ENCODE measurements around the gene SERPIND1.

Gene SERPIND1

GRCh38 chr22:20793748-20794649 lies 20.1 kb downstream of the SERPIND1 start:
- no peak for DNase-seq (ENCODE audit: low read depth)

GRCh38 chr22:20794650-20795413 lies 20.9 kb downstream of the SERPIND1 start:
- DNase-seq (ENCODE audit: low read depth) = no peak

DNA sequence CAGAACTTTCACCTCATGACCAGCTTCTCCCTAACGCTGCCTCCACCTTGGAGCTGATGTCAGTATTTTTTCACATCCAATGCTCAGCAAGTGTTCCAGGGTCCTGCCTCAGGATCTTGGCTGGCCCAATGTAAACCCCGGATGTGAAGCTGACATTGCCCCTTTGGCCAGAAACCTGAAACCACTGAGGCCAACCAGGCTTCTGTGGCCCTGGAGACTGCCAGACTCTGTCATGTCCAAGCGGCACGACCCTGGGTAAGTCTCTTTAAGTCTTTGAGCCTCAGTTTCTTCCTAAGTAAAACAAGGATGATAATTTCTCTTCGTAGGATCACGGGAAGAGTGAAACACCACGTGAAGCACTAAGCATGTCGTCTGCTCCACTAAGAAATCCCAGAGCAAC lies 22.8 kb downstream of the SERPIND1 start:
- no peak for DNase-seq (ENCODE audit: low read depth)

- no peak for DNase-seq (ENCODE audit: low read depth)
Measured at GRCh38 chr22:20798218-20798617, 24.3 kb downstream of the SERPIND1 start.

DNA sequence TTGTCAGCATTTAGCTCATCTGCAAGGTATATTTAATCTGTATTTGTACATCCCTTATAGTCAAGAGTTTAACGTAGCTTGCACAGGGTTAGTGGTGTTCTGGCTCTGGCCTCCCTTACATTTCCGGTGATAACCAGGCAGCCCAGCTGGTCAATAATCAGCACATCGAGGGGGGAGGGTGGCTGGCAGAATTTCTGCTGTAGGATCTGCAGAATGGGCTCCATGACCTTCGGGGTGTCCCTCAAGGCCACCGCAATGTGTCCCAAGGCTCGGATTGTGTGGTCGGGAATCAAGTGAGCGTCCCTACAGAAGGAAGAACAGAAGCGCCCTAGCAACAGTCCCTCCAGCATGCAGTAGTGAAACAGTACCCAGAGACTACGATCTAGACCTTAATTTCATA lies 25.1 kb downstream of the SERPIND1 start:
- no peak for DNase-seq (ENCODE audit: low read depth)

DNA sequence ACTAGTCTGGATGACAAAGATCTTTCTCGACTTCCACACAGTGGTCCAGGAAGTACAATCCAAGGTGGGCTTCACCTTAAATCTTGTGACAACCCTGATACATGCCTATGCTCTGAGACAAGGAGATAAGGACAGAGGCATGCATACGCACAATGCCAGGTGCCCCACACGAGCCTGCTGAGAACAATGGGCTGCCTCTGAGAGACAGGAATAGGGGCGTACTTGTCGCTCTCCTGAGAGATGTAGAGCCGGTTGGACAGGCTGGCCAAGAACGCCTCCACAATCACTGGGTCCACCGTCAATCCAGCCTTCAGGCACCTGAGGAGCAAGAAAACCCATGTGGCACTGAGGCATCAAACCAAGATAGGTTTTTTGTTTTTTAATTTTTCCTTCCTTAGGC lies 25.5 kb downstream of the SERPIND1 start:
- no peak for DNase-seq (ENCODE audit: low read depth)

GRCh38 chr22:20802452-20802851 lies 28.5 kb downstream of the SERPIND1 start:
- no peak for DNase-seq (ENCODE audit: low read depth)

- DNase-seq (ENCODE audit: low read depth) = no peak
Measured at GRCh38 chr22:20802922-20803553, 29.1 kb downstream of the SERPIND1 start.

- peak; percentile 23 for DNase-seq (ENCODE audit: low read depth)
Measured at GRCh38 chr22:20803696-20804324, 29.9 kb downstream of the SERPIND1 start.

- DNase-seq (ENCODE audit: low read depth) = no peak
Measured at GRCh38 chr22:20804650-20805049, 30.7 kb downstream of the SERPIND1 start.

DNA sequence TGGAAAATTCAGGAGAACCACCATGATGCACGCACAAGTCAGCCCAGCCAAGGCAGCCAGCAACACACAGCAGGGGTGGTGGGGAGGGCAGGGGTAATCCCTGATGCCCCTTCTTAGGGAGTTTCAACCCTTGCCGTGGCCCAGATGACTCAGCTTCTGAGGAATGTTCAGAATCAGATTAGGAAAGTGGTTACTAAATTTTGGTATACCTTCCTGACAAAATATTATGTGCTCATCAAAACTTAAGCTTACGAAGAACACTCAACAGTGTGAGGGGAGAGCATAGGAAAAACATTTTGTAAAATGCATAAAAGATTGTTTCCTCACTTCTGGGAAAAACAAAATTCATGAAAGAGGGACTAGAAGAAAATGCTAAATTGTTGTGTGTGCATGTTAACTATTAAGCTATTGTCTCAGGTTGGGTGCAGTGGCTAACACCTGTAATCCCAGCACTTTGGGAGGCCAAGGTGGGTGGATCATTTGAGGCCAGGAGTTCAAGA lies 32.1 kb downstream of the SERPIND1 start:
- peak; percentile 9 for DNase-seq (ENCODE audit: low read depth)

DNA sequence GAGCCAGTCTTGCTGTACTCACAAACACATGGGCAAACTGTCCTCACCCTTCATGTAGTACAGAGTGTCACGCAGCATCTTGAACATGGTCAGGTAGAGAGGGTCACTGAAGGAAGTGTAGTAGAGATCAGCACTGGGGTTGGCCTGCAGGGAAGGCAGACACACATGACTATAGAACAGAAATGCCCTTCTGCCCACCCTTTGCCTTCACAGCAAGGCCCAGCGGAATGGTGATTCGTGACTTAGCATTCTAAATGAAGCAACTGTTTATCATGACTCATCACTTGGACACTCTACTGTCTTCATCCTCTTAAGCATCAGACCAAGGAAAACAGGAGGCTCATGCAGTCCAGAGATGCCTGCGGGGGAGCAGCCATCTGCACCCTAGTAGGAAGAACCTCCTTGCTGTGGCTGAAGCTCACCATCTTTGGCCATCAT lies 33.4 kb downstream of the SERPIND1 start:
- no peak for DNase-seq (ENCODE audit: low read depth)

GRCh38 chr22:20808844-20809243 lies 34.9 kb downstream of the SERPIND1 start:
- no peak for DNase-seq (ENCODE audit: low read depth)

GRCh38 chr22:20809538-20810185 lies 35.7 kb downstream of the SERPIND1 start:
- no peak for DNase-seq (ENCODE audit: low read depth)

DNA sequence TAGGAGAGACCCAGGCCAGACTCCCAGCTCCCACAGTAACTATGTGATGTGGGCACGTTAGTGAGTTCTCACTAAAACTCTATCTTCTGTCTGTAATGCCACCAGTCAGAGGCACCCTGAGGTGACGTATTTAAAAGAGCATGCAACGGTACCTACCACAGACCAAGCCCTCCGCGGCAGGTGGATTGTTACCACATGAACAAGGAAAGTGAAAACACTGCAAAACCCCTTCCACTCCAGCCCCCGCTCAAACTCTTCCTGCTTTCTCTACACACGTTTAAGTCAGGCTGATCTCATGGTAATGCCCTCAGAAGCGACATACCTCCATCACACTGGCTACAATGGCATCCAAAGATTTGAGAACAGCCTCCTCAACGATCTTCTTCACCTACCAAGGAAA lies 36.7 kb downstream of the SERPIND1 start:
- peak; percentile 10 for DNase-seq (ENCODE audit: low read depth)

DNA sequence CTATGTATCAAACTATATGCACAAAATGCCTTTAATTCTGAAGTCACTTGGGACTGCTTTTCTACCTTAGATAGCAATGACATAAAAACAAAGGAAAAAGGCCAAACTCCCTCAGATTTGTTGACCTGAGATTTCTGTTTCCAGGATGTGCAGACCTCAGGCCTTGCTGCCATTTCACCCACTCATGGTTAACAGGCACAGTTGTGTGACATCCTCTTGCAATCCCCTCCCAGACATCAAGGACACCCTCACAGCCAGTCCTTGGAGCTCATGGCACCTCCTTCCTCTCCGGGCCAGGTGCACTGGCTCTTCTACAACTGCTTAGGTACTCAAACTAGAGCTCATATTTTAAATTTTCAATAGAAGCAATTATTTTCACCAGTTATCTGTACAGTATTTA lies 37.3 kb downstream of the SERPIND1 start:
- no peak for DNase-seq (ENCODE audit: low read depth)

DNA sequence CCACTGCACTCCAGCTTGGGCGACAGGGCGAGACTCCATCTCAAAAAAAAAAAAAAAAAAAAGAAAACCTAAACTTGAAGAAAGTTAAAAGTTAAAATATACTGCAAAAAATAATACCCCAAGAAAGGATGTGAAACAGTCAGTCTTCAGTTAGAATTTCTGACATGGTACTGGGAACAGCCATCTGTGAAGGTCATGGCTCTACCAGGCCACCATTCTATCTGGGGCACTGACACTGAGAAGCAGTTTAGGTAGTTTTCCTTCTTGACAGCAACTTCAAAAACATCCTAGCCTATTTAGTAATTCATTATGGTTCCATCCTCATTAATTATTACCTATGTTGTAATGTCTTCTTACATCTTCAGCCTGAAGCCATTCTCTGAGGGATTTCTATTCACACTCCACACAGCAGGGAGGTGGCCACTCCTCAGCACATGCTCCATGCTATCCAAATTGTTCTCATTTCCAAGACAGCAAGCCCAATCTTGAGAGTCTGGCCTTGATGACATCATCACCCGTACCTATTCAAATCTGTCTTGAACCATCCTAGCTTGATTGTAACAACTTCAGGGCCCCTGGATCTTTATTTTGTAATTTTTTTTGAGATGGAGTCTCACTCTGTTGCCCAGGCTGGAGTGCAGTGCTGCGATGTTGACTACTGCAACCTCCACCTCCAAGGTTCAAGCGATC lies 38.2 kb downstream of the SERPIND1 start:
- no peak for DNase-seq (ENCODE audit: low read depth)

DNA sequence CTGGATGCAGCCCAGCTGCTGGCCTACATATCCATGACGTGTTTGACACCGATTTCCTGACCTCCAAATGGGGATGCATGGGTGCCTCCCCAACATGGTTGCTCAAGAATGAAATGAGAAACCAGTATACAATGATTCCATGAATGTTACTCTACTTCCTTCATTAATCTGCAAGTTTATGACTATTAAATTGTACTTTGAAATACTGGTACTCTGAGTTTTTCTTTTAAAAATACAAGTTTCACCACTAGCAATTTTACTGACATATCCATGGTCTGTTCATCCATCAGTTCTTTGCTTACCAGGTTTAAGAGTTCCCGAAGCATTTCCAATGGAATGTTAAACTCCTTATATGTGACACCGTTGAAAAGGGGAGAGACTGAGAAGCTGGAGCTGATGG lies 39.1 kb downstream of the SERPIND1 start:
- DNase-seq (ENCODE audit: low read depth) = no peak

GRCh38 chr22:20814221-20814808 lies 40.4 kb downstream of the SERPIND1 start:
- no peak for DNase-seq (ENCODE audit: low read depth)

DNA sequence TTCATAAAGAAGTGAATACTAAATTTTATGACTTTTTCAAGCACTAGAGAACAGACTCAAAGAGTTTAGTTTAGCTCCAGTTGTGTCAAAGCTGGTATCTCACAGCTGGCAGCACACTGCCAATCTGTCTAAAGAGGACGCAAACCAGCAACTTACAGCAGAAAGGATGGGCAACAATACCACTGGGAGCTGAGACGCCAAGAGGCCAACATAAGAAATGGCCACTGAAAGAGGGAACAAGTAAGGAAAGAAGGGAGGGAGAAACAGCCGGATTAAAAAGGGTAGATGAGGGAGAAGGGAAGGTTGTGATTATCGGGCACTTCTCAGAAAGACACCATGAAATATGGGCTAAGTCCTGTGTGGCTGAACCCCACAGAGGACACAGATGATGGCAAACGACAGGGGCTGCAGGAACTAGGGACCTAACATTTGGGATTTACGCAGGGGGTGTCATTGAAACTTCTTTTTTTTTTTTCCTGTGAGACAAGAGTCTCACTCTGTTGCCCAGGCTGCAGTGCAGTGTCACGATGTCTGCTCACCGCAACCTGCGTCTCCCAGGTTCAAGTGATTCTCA lies 41.7 kb downstream of the SERPIND1 start:
- no peak for DNase-seq (ENCODE audit: low read depth)
